GM19467 (cell line): ENCODE measurements around the gene NCK1.
"Not testable (repeated sequence)": the region's sequence is repeated elsewhere in the genome, so short reads cannot be mapped to it uniquely, and the experiment has no call there.

Source experiments
- ATAC-seq: cut with Tn5 transposase; IDR thresholded peaks from one replicate; pipeline ENCODE4 v1.9.1; 2021; ENCODE audit warnings: mild to moderate bottlenecking, moderate library complexity; ENCODE audit not compliant: unreplicated experiment

The NCK1 gene

DNA sequence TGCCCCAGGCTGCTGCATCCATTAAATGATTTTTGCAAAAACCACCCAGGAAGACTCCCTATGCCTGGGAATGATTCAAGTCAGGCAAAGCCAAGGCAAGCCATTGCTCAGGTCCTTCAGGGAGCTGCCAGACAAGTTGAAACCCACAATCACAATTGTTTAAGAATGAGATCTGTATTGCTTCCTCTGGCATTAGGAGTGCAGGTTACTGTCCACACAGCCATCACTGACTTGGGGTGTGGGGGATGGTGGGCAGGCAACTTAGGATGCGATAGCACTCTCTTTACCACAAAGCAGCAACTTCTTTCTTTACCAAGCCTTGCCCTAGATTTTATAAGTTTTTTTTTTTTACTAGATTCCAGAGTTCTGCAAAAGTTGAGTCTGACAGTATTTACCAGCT lies 80.8 kb downstream of the NCK1 start:
- no peak for ATAC-seq

DNA sequence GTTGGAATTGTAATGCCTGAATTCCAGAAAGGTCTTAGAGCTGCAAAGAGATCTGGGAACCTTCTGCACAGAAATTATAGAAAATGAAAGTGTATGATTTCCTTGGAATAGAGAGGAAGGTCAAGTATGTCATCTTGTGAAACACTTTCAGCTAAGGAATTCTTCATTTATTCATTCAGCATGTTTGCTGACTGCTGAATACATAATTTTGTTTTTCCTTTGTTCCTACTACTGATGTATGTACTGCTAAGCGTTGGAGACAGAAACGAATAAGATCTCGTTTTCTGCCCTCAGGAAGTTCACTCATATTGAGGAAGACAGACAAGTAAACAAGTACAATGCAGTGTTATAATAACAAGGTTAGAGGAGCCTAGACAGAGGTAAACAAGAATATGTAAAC lies 81.4 kb downstream of the NCK1 start:
- no peak for ATAC-seq

DNA sequence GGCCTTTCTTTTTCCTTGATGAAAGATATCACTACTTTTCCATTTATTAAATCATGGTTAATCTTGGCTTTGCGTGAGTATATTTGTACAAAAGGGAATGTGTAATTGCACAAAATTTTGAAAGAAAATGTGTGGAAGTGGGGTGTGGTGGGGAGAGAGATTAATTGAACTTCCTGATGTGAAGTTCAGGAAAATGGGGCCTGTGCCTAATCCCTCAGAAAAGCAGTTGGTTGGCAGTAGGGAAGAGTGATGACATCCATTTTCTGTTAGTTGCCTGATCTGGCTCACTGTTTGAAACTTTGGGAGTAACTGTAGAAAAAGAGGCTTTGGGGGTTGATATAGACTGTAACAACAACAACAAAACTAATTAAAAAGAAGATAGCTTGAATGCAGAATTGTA lies 85.0 kb downstream of the NCK1 start:
- ATAC-seq, result no peak

DNA sequence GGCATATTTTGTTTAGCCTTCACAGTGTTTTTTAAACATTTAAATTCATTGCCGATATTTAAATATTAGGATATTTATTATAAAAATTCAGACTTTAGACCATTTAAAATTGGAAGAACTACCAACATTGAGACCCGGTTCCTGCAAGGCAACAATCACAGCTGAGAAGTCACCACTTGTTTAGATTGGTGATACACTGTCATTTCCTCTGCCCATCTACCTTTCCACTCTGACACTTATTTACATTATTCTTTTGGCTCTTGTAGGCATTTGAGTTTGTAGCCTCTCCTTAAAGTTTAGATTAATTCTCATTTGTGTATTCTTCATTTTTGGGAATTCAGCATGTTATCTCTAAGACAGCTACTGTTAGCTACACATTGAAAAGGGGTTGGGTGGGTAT lies 85.5 kb downstream of the NCK1 start:
- no peak for ATAC-seq

DNA sequence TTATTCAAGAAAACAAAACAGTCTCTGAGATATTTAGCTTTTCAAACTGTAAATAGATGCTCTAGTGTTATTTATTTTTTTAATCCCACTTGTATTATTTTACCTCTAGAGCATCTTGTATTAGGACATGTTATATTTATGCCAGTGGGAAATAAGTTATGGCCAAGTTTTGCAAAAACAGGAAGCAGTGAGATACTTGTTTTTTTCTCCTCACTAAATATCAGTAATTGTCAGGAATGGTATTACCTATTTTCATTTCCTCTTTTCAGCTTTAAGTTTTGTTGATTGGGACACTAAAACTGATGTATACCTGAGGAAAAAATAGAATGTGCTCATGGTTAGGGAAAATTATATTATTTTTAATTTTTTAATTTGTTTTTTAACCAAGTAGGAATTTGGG lies 87.1 kb downstream of the NCK1 start:
- no peak for ATAC-seq

DNA sequence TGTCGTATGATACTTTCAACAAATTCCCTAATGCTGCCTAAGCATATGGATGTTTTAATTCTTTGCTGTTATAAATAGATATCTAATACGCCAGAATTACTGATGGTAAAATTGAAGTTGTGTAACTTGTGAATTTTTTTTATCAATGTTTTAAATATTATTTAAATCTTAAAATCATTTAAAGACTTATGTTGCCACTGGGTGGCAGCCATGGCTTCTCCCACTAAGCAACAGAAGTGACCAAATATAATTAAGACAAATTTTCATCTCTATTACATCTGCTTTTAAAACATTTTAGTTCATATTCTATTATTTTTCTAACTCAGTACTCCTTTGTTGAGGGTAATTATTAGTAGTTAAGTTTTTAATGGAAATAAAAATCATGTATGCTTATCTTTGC lies 87.7 kb downstream of the NCK1 start:
- no peak for ATAC-seq

DNA sequence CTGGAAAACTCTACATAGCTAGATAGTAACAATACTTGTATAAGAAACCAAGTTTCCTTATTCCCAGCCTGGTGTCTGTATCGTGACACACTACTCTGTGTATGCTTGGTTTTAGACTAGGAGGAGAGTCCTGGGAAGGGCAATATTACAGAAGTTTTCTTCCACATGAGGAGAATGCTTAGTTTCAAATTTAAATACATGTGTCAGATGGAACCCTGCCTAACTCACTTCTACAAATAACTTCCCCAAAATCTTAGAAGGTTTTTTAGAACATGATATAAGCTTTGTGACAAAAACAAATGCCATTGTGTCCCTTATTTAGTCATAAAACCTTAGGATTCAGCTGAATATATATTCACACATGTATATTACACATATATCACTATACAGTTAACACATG lies 88.6 kb downstream of the NCK1 start:
- ATAC-seq, result no peak

DNA sequence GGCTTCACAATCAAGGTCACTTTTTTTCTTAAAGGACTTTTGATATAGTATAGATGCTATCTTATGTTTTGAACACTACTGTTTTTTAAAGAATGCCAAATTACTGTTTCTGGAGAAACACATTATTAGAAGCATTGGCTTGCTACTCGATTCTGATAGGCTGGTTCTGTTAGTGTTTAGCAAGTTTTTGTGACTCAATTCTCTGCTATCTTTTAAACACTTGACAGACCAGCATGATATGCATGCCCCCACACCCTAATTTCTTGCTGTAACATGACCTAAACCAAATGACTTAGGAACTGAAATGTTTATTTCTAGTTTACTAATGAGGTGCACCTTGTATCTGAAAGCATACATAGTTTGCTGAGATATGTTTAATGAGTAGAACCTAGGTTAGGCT lies 90.3 kb downstream of the NCK1 start:
- no peak for ATAC-seq

DNA sequence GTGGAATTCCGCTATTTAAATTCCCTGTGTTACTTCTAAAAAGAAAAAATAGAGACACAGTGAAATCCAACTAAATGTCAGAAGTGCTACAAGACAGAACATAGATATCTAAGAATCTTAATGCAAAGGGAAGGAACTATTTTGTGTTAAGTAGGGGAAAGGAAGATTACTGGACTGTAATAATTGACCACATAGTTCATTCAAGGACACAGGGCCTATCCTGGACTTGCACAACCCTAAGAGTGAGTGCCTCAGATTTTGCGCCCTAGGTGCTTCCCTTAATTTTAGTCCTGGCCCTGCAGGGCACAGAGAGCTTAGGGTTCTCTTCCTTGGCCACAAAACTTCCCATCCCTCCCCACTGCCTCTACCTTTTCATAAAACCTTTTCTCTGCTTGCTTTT lies 92.2 kb downstream of the NCK1 start:
- ATAC-seq, result no peak

DNA sequence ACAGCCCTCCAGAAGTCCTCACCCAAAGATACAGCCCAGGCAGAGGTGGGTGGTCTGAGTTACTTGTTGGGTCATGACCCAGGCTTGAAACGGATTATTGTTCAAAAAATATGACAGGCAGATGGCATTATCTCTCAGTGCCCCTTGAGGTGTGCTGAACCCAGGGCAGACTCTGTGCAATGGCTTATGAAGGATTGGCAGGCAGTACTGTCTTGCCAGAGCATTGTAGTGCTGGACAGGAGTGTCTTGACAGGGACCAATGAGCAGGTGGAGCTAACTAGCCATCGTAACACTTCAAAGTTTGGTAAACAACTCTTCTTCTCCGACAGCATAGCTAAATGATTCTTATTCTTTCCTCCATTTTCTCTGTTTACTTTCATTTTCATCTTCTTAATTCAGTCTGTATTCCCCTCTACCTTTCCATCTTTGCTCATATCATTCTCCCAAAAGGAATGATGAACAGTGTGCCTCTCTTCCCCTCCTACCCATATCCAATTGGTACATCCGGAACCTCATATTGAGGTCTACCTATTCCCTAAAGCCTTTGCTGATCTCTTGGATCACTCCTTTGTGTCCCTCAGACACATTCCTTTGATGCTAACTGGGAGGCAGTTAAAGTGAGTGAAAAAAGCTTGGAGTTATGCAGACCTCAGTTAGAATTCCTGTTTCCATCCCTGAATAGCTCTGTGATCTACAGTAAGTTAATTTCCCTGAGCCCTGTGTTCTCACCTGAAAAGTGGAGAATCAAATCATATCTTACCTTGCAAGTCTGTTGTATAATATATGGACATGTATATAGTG lies 93.2 kb downstream of the NCK1 start:
- ATAC-seq, result no peak

DNA sequence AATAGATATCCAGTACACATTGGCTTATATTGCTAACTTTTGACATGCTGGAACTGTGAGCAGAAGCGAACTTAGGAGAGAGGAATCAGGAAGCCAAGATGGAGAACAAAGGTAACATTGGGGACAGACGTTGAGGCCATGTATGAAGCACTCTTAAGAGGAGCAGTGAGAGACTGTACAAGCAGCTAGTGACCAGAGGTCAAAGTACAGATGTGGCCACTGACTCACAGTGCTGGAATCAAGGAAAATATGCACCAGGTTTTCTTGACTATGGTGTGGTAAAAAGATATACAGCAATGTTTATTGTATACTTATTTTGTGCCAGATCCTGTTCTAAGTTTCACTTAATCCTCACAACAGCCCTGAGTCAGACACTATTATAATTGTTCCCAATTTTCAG lies 93.8 kb downstream of the NCK1 start:
- no peak for ATAC-seq

DNA sequence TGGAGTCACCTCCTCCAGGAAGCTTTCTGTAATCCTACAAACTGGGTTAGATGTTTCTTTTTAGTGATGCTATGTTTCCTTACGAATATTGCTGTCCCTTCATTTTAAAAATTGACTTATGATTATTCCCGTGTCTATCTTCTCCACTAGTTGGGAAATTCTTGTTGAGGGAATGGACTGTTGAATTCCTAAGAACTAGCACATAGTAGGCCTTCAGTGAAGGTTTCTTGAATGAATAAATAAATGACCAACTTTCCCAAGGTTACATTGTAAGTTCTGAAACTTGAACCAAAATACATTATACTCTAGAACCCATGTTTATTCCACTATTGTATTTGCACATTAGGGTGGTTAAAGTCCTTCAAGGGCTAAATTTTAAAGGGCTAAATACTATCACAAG lies 95.0 kb downstream of the NCK1 start:
- ATAC-seq, result no peak

DNA sequence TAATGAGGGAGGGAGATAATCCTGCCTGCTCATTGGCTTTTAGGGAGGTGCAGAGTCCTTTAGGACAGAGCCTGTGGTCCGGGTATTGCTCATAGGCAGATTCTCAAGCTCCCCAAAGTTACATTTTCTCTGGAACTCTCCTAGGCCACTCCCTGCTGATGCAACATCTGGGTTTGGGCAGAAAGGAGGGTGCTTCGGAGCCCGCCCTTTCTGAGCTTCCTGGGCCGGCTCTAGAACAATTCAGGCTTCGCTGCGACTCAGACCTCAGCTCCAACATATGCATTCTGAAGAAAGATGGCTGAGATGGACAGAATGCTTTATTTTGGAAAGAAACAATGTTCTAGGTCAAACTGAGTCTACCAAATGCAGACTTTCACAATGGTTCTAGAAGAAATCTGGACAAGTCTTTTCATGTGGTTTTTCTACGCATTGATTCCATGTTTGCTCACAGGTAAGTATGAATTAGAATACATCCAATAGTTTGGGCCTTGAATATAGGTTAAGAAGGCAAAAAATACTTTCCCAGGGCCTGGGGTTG lies 95.8 kb downstream of the NCK1 start, which contains the start of gene IL20RB:
TSS of gene IL20RB (plus strand) at position 233 of the 538 bp plus-strand sequence. CDS start at position 364, 131 bp downstream.
- no peak for ATAC-seq

DNA sequence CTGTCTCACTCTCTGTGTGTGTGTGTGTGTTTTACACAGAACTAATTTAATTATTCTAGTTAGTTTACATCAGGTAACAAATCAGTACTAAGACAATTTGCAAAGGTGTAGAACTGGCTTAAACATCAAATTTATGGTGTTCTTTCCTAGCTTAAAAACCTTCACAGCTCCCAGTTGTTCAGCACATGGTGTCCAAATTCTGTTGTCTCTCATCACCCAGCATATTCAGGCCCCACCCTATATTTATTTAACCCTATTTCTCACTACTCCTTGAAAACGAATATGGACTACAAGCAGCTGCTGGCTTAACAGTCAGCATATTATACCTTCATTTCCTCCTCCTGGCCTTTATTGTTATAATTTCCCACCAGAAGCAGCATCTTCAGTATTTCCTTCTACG lies 96.9 kb downstream of the NCK1 start:
- no peak for ATAC-seq

DNA sequence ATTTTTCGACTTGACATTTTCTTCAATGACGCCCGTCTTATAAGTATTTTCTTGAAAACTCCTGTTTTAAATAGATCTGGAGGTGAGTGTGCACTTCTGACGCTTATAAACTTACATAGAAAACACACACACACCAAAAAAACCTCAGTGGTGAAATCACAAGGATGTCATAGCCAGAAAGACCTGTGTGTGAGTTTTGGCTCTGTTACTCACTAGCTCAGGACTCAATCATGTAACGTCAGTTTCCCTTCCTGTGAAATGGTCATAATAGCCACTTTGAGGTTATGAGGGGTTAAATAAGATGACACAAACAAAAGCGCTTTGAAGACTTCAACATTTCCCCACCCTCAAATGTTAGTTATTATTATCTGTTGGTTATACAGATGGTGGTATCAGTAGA lies 97.6 kb downstream of the NCK1 start:
- no peak for ATAC-seq

DNA sequence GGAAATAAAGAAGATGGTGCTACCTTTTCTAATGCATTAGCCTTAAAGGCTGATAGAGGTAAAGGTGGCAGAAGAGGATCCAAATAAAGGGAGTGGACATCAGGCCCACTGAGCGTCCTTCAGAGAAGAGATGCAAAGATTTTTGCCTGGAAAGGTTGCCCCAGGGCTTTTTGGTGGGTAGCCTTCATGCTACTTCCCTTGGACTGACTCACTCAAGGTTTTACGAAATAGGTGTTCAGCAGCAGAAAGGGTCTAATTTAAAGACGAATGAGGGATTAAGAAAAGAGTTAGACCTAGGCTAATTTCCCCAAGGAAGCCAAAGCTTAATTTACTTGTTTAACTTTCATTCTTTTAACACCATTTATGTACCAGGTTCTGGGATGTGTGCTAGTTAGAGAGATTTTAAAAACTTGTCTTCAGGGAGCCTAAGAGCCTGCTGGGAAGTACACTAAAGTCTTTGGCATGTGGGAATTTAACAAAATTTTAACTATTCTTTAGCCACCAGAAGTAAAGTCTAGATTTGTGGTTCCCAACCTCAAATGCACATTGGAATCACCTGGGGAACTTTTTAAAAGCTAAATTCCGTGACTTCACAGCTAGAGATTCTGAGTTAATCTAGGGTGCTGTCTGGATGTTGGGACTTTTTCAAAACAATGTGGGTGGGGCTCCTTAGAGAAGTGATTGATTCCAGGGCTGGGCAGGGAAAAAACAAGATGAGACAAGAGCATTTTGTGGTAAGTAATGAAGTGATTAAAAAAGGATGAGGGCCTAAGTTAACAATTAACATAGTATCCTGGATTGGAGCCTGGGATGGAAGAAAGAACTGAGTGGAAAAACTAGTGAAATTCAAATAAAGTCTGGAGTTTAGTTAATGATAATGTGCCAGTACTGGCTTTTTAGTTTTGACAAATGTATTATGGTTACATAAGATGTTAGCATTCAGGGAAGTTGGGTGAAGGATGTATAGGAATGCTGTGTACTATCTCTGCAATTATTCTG lies 99.1 kb downstream of the NCK1 start:
- no peak for ATAC-seq

DNA sequence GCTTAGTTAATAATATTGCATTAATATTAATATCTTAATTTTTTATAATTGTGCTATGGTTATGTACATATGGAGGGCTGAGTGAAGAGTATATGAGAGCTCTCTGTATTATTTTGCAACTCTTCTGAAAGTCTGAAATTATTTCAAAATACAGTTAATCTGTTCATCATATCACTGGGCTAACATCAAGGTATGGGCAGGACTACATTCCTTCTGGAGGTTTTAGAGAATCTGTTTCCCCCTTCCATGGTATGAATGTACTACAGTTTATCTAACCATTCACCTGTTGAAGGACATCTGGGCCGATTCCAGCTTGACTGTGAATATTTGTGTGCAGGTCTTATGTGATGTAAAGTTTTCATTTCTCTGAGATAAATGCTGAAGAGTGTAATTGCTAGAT lies 100.9 kb downstream of the NCK1 start:
- ATAC-seq, result no peak

DNA sequence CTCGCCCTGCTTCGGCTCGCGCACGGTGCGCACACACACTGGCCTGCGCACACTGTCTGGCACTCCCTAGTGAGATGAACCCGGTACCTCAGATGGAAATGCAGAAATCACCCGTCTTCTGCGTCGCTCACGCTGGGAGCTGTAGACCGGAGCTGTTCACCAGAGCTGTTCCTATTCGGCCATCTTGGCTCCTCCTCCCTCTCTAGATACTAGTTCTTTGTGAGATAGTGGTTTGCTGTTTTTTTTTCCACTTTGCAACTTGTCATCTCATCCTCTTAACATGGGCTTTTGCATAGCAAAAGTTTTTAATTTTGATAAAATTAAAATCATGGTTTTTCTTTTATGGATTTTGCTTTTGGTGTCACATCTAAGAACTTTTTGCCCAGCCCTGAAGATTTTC lies 107.5 kb downstream of the NCK1 start:
- ATAC-seq, result not testable (repeated sequence)

DNA sequence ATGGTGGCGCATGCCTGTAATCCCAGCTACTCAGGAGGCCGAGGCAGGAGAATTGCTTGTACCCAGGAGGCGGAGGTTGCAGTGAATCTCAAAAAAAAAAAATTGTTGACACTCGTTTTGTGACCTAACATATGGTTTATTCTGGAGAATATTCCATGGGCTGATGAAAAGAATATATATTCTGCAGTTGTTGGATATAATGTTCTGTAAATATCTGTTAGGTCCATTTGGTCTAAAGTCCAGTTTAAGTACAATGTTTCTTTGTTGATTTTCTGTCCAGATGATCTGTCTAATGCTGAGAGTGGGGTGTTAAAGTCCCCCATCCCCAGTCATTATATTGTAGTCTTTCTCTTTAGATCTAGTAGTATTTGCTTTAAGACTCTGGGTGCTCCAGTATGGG lies 111.3 kb downstream of the NCK1 start:
- ATAC-seq, result no peak

DNA sequence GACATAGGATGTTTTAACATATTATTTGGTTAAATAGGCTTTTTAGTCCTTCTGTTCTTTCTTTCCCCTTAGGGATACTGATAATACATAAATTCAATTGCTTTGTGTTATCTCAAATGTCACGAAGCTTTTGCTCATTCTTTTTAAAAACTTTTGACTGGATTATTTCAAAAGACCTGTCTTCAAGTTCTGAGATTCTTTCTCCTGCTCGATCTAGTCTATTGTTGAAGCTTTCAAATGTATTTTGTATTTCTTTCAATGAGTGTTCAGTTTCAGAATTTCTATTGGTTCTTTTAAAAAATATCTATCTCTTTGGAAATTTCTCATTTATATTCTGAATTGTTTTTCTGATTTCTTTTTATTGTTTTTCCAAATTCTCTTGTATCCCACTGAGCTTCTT lies 112.7 kb downstream of the NCK1 start:
- no peak for ATAC-seq

DNA sequence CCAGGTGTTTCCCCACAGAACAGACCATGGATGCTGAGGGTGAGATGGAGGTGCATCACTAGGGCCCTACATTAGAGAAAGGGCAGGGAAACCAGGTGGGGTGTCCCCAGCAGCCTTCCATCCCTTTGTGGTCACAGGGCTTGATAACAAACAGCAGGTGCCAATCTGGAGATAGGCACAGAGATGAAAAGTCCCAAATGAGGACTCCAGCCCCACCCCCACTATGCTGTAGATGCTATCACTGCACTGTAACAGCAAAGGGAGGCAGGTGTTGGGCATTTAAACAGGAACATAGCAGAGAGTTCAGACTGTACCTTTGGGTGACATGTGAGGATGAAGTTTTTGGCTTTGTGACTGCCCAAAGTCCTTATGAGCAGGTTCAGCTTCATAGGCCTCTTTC lies 117.2 kb downstream of the NCK1 start:
- no peak for ATAC-seq

DNA sequence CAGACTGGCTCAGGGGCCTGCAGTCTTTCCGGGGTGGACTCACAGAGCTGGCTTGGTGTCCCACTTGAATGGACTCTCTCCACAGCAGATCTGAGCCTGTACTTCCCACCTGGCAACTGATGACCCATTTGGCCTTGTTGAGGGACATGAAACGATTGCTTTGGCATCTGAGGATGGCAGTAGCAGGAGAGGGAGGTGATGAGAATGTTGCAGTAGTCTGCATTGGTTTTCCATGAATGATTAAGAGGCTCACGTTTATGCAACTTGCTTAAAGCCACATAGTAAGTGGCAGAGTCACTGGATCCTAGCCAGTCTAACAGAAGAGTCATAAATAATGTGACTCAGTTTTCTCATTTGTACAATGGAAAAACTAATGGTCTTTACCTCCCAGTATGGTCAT lies 117.7 kb downstream of the NCK1 start:
- no peak for ATAC-seq
